OCI-LY1 (cell line): ENCODE results near the gene CMTM4.

Experiments
- H2AFZ ChIP-seq: fragments of 200-600 bp; sonication (generic), shearing (Covaris generic); 2 replicates; pipeline ENCODE4 v1.6.0; 2014; ENCODE audit warnings: antibody characterized with exemption, mild to moderate bottlenecking, low read length
- H3F3A ChIP-seq: fragments of 200-600 bp; sonication (generic), shearing (Covaris generic); 2 replicates; pipeline ENCODE4 v1.6.0; 2014; ENCODE audit warnings: mild to moderate bottlenecking, antibody characterized with exemption, low read length, moderate library complexity; ENCODE audit not compliant: insufficient read depth
- H3K27ac ChIP-seq: fragments of 200-600 bp; sonication (generic); 2 replicates; pipeline ENCODE4 v1.5.1; 2014; ENCODE audit warnings: low read length, mixed run types, mild to moderate bottlenecking, low read depth; ENCODE audit not compliant: poor library complexity, severe bottlenecking
- H3K27me3 ChIP-seq: fragments of 200-600 bp; sonication (generic); 2 replicates; pipeline ENCODE4 v1.6.0; 2014; ENCODE audit warnings: antibody characterized with exemption, mild to moderate bottlenecking, low read length, moderate library complexity; ENCODE audit not compliant: insufficient read depth
- H3K36me3 ChIP-seq: fragments of 200-600 bp; sonication (generic); 2 replicates; pipeline ENCODE4 v1.6.1; 2014; ENCODE audit warnings: mild to moderate bottlenecking, antibody characterized with exemption, low read length, moderate library complexity, mixed read lengths; ENCODE audit not compliant: insufficient read depth
- H3K4me1 ChIP-seq: fragments of 200-600 bp; sonication (generic); 2 replicates; pipeline ENCODE4 v1.5.1; 2014; ENCODE audit warnings: mild to moderate bottlenecking, low read length, moderate library complexity; ENCODE audit not compliant: insufficient read depth, severe bottlenecking
- H3K4me2 ChIP-seq: fragments of 200-600 bp; sonication (generic), shearing (Covaris generic); 2 replicates; pipeline ENCODE4 v1.6.1; 2014; ENCODE audit warnings: low read length
- H3K4me3 ChIP-seq: fragments of 200-600 bp; sonication (generic); 2 replicates; pipeline ENCODE4 v1.5.1; 2014; ENCODE audit warnings: low read length, low read depth, mild to moderate bottlenecking, mixed read lengths; ENCODE audit not compliant: poor library complexity, severe bottlenecking
- H3K79me2 ChIP-seq: fragments of 200-600 bp; shearing (Covaris generic); 2 replicates; pipeline ENCODE4 v1.6.1; 2016; ENCODE audit warnings: mixed run types, low read length, mixed read lengths; ENCODE audit not compliant: insufficient read depth
- H3K9ac ChIP-seq: fragments of 200-600 bp; sonication (generic), shearing (Covaris generic); 2 replicates; pipeline ENCODE4 v1.6.1; 2014; ENCODE audit warnings: mild to moderate bottlenecking, low read length, mixed read lengths
- H3K9me2 ChIP-seq: fragments of 200-600 bp; sonication (generic), shearing (Covaris generic); 2 replicates; pipeline ENCODE4 v1.6.1; 2014; ENCODE audit warnings: low read depth, mild to moderate bottlenecking, low read length, mixed read lengths
- H3K9me3 ChIP-seq: fragments of 200-600 bp; shearing (Covaris generic); 2 replicates; pipeline ENCODE4 v1.6.1; 2014; ENCODE audit warnings: low read length, mixed read lengths
- H4K20me1 ChIP-seq: fragments of 200-600 bp; sonication (generic), shearing (Covaris generic); 2 replicates; pipeline ENCODE4 v1.6.0; 2016; ENCODE audit warnings: mild to moderate bottlenecking, low read length; ENCODE audit not compliant: insufficient read depth
- CTCF ChIP-seq: fragments of 200-600 bp; sonication (generic), shearing (Covaris generic); IDR thresholded peaks from 2 replicates; pipeline ENCODE4 v1.5.1; 2017; ENCODE audit warnings: mild to moderate bottlenecking, antibody characterized with exemption, low read length, moderate library complexity, mixed read lengths
- EZH2 ChIP-seq: fragments of 200-600 bp; sonication (generic), shearing (Covaris generic); IDR thresholded peaks from 2 replicates; pipeline ENCODE4 v1.8.0; 2017; ENCODE audit warnings: borderline replicate concordance, mixed run types, mild to moderate bottlenecking, antibody characterized with exemption, low read length, moderate library complexity, mixed read lengths

Gene CMTM4

GRCh38 chr16:66647866-66648265, 48.7 kb downstream of the CMTM4 start:
- Histone ChIP-seq H3K27ac (no peak overlapping the region), H3K4me3 (no peak overlapping the region), H3K36me3 (no peaks in the 10 kb centered on the region), H3F3A (no peaks in the 10 kb centered on the region), H3K9me2 (no peaks in the 10 kb centered on the region), H3K9me3 (no peaks in the 10 kb centered on the region), H3K27me3 (no peaks in the 10 kb centered on the region), H3K79me2 (no peaks in the 10 kb centered on the region), H3K4me1 (peaks cover 3% of the 10 kb centered on the region), H3K4me2 (no peak overlapping the region), H3K9ac (no peak overlapping the region), H4K20me1 (no peaks in the 10 kb centered on the region), H2AFZ (no peak overlapping the region)
- TF ChIP-seq CTCF (no peak), EZH2 (no peak)

- no peaks in the 10 kb centered on the region for H3K4me1 ChIP-seq
- H3K27ac ChIP-seq, result no peak overlapping the region
- no peak overlapping the region for H3K4me3 ChIP-seq
- H3K36me3 ChIP-seq, result no peaks in the 10 kb centered on the region
- no peak for TF ChIP-seq CTCF
- TF ChIP-seq EZH2, result no peak
- no peak overlapping the region for H3K9ac ChIP-seq
- no peak overlapping the region for H3K4me2 ChIP-seq
- H2AFZ ChIP-seq, result no peak overlapping the region
- no peaks in the 10 kb centered on the region for H3K9me3 ChIP-seq
- no peaks in the 10 kb centered on the region for H3K27me3 ChIP-seq
- no peaks in the 10 kb centered on the region for H3K79me2 ChIP-seq
- no peaks in the 10 kb centered on the region for H3K9me2 ChIP-seq
- no peaks in the 10 kb centered on the region for H4K20me1 ChIP-seq
- H3F3A ChIP-seq, result no peaks in the 10 kb centered on the region
Observed at GRCh38 chr16:66641387-66641786, 55.2 kb downstream of the CMTM4 start.

GRCh38 chr16:66640724-66641314, 55.7 kb downstream of the CMTM4 start:
- Histone ChIP-seq H3K27ac (no peak overlapping the region), H3K4me1 (no peaks in the 10 kb centered on the region), H3K9ac (no peak overlapping the region), H3K27me3 (no peaks in the 10 kb centered on the region), H3K9me3 (no peaks in the 10 kb centered on the region), H2AFZ (no peak overlapping the region), H3K4me3 (no peak overlapping the region), H3K36me3 (no peaks in the 10 kb centered on the region), H4K20me1 (no peaks in the 10 kb centered on the region), H3K4me2 (no peak overlapping the region), H3F3A (no peaks in the 10 kb centered on the region), H3K9me2 (no peaks in the 10 kb centered on the region), H3K79me2 (no peaks in the 10 kb centered on the region)
- TF ChIP-seq CTCF (no peak), EZH2 (no peak)
